Fibroblast of villous mesenchyme (primary cell): ENCODE measurements around the gene KRT78. TPM values are rescaled to one million over a fixed set of nuclear protein-coding genes. Genes with fewer than 3 reads are reported as not detected.
A peak's percentile ranks its signal among the peaks of the same experiment; 100 is the strongest.
"Not testable (repeated sequence)": the region's sequence is repeated elsewhere in the genome, so short reads cannot be mapped to it uniquely, and the experiment has no call there.

ENCODE experiments used
- DNase-seq: peaks from one replicate; pipeline ENCODE4 v3.0.0-alpha.2; 2010; ENCODE audit warnings: low read depth
- H3K4me3 ChIP-seq: 2 replicates; pipeline ENCODE4 v1.5.1; 2011; ENCODE audit warnings: low read depth, mild to moderate bottlenecking, low read length
- CTCF ChIP-seq: IDR thresholded peaks from 2 replicates; pipeline ENCODE4 v1.5.1; 2012; ENCODE audit warnings: low read depth, mild to moderate bottlenecking, low read length; ENCODE audit not compliant: insufficient read depth
- total RNA-seq: library from RNA; depleted of rRNA; stranded (reverse); fragments of >200 nt; gene quantifications from 2 replicates; pipeline ENCODE4 v1.2.3, GENCODE V29; 2012

The KRT78 gene
- total RNA-seq, 1 donor: not detected

DNA sequence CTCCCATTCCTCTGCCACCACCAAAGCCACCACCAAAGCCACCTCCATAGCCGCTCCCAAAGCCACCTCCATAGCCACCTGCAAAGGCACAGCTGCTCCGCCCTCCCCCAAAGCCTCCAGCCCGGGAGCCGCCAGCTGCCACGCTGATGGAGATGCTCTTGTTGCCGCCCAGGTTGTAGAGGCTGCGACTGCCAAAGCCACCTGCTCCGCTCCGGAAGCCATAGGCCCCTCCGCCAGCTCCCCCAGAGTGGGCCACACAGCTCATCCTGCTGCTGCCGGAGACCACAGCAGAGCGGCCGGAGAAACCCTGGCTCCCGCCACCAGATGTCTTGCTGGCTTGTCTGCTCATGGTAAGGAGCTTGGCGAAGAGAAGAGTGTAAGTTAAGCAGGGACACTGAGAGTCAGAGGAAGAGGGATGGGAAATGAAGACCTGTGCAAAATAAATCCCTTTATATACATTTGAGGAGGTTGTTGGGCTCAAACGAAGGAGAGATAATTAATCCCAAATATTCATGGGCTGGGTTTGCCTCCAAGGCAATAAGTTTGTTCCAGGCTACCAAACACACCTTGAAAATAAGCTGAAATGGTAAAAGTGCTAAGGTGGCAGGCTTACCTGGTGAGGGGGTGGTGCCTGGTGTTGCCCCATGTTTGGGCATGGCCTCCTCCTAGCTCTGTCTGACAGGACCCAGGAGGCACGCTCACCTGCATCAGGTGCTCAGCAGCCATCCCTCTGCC, 52.9 kb downstream of the KRT78 start, which contains the start of gene KRT3:
TSS of gene KRT3 (minus strand) at position 424 of the 735 bp plus-strand sequence. CDS start at position 349, 75 bp downstream.
- DNase-seq: no peak
- no peak for TF ChIP-seq CTCF
- no peak within 1 kb of the TSS for H3K4me3 ChIP-seq

DNA sequence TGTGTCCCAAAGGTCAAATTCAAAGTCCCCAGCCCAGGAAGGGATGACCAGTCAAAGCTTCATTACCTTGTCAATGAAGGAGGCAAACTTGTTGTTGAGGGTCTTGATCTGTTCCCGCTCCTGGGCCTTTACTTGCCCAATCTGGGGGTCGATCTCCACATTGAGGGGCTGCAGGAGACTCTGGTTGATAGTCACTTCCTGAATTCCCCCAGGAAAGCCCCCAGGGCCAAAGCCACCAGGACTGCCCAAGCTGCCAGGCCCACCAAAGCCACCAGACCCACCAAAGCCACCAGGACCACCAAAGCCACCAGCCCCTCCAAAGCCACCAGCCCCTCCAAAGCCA, 53.5 kb downstream of the KRT78 start:
- DNase-seq, H3K4me3 ChIP-seq: not testable (repeated sequence)

- TF ChIP-seq CTCF: no peak
- H3K4me3 ChIP-seq: no peak overlapping the region
- peak; percentile 30 for DNase-seq
Measured at GRCh38 chr12:52794479-52795331, 54.1 kb downstream of the KRT78 start.

DNA sequence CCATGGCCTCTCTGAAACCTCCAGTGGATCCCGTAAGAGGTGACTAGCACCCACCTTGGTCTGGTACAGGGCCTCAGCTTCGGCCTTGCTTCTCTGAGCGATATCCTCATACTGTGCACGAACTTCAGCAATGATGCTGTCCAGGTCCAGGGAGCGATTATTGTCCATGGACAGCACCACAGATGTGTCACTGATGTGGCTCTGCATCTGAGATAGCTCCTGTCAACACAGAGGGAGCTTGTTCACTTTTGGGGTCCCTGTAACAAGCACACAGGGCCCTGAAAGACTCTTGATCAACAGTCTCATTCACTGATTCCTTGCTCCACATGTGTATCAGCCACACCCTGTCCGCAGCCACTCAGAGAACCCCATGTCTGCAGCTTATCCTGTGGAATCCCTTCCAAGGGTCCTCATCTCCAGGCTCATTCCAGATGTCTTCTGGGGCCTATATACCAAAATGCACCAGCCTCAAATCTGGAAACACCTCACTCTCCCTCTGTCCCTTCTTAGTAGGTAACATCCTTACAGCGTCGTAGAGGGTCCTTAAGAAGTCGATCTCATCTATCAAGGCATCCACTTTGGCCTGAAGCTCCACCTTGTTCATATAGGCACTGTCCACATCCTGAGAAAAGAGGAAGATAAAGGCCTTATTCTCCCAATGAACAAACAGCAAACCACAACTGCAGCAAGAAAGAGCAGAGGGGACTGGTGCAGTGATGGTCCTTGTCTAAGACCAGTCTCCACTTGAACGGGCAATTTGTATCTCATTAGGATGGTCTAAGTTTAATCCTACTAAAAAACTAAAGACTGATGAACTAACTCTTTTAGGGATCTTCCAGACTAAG, 56.4 kb downstream of the KRT78 start:
- no peak for TF ChIP-seq CTCF
- H3K4me3 ChIP-seq: no peak overlapping the region
- no peak for DNase-seq

- TF ChIP-seq CTCF: no peak
- no peak for DNase-seq
- no peak overlapping the region for H3K4me3 ChIP-seq
Measured at GRCh38 chr12:52791271-52792184, 57.3 kb downstream of the KRT78 start.

DNA sequence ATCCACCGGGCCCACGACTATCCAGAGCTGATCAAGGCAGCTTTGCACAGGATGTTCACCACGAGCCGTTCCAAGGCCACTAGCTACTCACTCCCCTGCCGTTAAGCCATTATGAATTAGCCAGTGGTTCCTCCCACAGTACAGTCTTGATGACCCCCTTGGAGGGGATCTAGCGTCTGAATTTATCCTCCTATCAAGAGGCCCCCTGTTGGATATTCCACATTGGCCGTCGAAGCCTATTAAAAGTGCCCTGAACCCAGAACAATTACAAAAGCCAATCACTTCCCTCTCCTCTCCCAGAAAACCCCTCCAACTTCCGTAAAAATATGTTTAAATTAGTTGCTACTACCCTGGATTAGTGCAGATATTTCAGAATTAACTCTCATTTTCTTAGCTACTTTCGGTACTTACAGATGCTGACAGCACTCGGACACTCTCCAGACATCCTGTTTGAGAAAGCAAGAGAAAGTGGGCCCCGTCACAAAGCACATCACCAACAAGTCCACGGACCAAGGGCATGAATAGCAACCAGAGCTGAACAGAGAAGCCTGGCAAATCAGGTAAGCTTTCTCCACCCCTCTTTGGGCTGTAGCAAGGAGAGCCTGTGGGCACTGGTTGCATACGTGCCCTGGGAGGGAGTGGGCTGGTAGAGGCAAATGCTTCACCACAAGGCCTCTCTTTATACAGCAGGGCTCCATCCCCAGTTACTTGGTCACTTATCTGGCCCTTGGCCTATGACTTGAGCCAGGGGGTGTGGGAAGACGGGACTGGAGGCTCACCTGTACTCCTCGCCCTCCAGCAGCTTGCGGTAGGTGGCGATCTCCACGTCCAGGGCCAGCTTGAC, 58.1 kb downstream of the KRT78 start:
- H3K4me3 ChIP-seq: no peak overlapping the region
- no peak for TF ChIP-seq CTCF
- peak; percentile 24 for DNase-seq
